MM.1S (cell line): ENCODE data around the gene SCN4A.

Experiments used
- EZH2 ChIP-seq: fragments of 300-600 bp; sonication (generic); optimal IDR thresholded peaks from 2 replicates; pipeline ENCODE3; 2017; ENCODE audit warnings: low read depth, mild to moderate bottlenecking, antibody characterized with exemption, low read length, mixed read lengths
- TF ChIP-seq, protein P1 (sequence below): fragments of 300-600 bp; sonication (generic); IDR thresholded peaks from 2 replicates; pipeline ENCODE4 v1.5.1; 2016; ENCODE audit warnings: antibody characterized with exemption, low read length, mixed read lengths

DNA sequence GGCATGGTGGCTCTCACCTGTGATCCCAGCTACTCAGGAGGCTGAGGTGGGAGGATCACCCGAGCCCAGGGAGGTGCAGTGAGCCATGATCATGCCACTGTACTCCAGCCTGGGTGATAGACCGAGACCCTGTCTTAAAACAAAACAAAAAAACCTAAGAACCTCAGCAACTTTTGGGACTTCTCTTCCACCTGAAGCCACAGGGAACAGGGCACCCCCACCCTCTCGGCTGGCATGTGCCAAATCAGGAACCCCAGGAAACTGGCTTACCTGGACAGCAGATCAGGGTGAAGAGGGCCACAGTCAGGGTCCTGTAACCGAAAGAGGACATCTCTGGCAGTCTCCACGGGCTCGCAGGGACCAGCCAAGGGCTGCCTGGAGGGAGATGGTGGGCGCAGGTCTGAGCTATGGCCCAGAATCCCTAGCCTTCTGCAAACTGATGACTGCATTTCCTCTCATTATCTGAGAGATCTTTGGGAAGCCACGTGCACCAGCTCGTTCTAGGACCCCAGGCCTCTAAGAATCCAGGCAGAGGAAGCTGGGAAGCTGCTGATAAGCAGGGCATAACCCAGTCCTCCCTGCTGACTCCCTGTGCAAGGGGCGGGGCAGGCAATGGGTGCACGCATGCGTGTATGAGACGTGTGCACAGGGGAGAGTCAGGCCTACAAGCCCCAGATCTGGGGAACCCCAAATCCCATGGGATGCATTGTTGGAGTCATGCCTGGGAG, 33.8 kb upstream of the SCN4A start:
- TF ChIP-seq, protein P1, sequence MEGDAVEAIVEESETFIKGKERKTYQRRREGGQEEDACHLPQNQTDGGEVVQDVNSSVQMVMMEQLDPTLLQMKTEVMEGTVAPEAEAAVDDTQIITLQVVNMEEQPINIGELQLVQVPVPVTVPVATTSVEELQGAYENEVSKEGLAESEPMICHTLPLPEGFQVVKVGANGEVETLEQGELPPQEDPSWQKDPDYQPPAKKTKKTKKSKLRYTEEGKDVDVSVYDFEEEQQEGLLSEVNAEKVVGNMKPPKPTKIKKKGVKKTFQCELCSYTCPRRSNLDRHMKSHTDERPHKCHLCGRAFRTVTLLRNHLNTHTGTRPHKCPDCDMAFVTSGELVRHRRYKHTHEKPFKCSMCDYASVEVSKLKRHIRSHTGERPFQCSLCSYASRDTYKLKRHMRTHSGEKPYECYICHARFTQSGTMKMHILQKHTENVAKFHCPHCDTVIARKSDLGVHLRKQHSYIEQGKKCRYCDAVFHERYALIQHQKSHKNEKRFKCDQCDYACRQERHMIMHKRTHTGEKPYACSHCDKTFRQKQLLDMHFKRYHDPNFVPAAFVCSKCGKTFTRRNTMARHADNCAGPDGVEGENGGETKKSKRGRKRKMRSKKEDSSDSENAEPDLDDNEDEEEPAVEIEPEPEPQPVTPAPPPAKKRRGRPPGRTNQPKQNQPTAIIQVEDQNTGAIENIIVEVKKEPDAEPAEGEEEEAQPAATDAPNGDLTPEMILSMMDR: no peak
- no peak for TF ChIP-seq EZH2
